HG03442 (cell line): ENCODE results near the gene CREBBP.

Experiments
- ATAC-seq: cut with Tn5 transposase; IDR thresholded peaks from one replicate; pipeline ENCODE4 v1.9.1; 2021; ENCODE audit warnings: mild to moderate bottlenecking, moderate library complexity; ENCODE audit not compliant: unreplicated experiment

Gene CREBBP

DNA sequence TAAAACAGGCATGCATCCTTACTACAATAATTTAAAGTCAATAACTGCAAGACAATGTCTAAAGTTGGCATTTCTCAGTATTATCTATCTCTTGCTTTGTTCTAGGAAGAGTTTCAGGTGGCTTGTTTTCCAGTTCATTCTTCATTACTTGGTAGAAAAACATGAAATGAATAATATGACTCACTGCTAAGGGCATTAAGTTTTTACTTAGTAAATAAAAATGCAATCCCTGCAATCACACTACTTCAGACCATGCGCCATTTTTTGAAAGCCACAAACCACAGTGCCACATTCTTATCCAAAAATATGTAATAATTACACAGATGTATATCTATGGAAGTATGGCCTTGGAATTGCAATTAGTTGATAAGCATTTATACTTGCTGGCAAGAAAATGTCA is 55.4 kb downstream of the CREBBP start:
- no peak for ATAC-seq

- no peak for ATAC-seq
Observed at GRCh38 chr16:3824121-3824795, 56.3 kb downstream of the CREBBP start.

DNA sequence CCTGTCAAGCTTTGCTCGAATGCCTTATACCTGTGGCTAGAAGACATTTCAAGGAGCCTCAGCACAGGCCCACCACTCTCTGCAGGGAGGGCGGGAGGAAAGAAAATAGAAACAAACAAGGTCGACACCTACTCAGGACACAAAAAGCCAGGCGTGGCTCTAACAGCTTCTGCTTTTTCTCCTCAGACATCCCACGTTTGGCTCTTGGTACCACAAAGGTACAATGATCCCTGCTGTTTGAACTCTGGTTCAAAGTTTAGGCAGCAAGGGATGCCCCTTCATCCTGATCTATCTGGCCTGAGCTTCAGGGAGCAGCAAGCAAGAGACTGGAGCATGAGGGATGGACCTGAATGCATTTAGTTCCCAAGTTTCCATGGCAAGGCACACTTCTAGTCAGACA is 57.1 kb downstream of the CREBBP start:
- no peak for ATAC-seq

DNA sequence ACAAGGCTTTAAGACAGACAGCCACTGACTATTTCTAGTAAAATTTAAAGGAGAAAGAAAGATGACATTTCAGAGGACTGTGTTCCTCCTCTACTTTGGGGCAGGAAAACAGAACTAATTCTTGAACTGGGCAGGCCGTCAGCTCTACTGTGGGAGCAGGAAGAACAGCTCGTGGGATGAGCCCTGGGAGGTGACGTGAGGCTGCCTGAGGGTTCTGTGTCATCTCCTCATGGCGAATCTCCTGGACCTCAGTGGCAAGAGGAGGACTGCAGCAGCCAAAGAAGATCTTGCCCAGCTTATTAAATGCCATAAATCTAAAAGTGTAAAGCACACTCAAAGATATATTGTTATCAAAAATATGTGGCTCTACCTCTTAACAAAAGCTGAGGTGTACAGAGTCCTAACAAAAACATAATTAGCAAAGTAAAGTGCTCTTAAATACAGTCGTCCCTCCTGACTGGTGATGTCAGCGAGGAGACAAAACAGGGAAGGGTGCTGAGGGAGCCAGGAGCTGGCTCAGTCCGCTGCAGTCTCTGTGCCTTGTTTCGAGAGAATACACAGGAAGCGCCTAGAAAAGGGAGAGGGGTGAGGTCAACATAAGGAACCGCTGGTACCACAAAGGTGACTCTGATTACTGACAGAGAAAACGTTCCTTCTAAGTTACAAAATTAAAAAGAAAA is 58.0 kb downstream of the CREBBP start:
- ATAC-seq = no peak

GRCh38 chr16:3821184-3821583 is 59.3 kb downstream of the CREBBP start:
- ATAC-seq = no peak

DNA sequence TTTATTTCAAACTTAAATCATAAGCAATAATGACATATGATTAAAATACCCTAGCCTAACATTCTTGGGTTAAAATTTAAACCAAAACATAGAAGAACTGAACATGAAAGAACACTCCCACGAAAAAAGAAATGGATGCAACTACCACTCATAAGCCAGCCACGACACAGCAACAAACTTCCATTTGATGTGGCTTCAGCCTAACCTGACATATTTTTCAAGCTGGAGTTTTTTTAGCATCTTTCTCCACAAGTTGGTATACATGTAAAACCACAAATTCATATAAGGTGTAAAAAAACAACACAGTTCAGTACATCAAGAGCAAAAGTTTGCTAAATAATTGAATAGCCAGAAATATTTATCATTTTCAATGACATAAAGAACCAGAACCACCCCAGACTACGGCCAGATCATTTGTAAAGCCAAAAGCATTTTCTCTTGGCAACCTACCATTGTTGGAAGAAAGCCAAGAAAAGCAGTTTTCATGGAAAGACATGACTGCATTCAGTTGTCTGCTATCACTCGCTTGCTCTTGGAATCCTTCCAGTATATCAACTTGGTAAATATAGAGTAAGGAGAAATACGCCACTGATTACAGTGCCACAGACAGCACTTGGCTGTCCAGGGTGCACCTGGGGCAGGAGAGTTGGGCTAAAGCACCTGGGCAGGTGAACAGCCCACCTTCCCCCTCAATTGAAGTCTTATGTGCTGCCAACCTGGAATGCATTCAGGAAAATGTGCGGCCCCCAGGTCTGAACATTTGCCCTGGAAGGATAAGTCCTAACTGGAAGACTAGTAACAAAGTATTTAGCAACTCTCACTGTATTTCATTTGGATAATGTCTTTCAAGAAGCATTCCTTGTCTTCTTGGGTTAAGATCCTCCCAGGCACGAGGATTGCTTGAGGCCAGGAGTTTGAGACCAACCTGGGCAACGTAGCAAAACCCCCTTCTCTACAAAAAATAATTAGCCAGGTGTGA is 60.5 kb downstream of the CREBBP start:
- ATAC-seq = no peak

DNA sequence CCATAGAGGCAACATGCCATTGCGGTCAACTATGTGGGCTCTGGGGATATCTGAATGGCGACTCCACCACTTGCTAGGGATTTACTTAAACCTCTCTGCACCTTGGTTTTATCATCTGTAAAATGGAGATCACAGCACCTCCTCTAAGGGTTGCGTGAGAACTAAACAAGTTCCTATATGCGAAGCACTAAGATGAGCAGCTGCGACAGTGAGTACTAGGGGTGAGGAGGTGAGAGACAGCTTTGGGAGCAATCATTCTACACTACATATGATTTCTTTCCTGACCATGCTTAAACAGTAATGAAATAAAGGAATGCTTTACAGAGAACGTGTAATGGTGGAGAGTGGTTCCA is 61.4 kb downstream of the CREBBP start:
- ATAC-seq = no peak

GRCh38 chr16:3816326-3816725 is 64.2 kb downstream of the CREBBP start:
- no peak for ATAC-seq

DNA sequence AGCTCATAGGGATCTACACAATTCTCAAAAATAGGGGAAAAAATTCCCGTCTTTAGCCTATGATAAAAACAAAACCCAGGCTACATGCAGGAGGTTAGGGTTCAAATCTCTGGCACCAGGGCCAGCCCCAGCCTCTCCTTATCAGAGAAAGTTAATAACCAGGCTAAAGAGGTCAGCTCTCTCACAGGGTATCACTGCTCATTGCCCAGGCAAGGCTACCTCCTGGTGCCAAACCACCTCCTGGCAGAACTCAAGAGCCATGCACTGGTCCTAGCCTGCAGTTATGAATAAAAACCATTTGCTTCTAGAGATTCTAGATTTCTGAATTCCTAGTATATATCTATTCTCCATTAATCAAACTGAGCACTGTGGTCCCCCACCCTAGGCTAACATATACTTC is 65.8 kb downstream of the CREBBP start:
- ATAC-seq = no peak

DNA sequence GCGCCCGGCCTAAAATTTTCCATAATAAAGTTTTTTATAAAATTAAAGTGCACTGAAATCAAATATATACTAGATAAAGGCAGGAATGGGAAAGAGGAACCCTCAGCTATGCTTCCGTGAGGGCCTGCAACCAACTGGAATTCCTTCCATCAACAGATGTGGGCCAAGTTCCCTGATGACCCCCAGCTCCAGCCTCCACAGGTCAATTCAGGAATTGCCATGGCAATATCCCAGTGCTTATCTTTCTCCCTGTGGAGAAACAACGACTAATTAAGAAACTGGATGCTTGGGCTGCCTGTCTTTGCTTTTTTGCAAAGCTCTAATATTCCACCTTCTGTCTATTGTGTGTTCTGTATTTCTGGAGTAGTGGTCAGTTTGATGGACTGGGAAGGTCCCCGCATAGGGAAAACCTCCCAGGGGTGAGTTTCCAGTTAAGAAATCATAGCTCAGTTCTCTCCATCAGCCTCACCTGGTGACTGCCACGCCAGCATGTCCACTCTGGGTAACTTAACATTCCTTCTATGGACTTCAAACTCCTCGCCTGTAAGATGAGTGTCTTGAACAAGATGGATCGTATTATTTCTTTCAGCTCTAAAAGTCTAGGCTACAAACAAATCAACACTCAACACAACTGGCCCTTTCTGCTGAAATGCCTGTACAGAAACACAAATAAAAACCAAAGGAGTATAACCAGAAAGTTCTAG is 67.9 kb downstream of the CREBBP start:
- ATAC-seq = no peak

- ATAC-seq = no peak
Observed at GRCh38 chr16:3810818-3811217, 69.7 kb downstream of the CREBBP start.

- ATAC-seq = peak; percentile 59
Observed at GRCh38 chr16:3810198-3810664, 70.3 kb downstream of the CREBBP start.

DNA sequence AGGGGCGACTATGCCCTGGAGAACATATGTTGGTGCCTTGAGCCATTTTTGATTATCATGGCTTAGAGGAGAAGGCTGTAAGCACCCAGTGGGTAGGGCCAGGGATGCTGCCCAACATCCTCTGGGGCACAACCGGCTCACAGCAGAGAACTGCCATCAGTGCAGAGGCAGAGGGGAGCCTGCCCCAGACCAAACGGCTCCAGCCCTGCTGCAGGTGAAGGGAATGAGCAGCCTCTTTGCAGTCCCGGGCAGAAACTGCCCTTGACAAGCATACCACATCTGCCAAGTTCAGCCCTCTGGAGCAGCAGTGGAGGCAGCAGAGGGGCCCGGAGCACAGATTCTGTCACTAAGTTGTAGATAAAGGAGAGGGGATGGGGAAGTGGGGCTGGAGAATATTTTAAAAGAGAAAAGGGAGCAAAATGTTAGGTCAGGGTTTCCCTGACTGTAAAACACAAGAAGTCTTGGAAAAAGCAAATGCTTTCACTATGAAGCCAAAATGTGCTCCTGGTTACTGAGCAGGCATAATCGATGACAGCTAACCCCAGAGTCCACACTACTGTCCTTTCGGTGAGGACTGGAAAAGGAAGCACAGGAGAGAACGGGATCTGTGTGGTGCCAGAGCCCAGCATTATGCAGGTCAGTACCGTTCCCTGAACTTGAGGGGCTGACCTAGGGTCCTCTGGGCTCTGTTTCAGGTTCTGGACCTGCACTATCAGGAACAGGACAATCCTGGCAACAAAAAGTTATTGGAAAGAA is 72.0 kb downstream of the CREBBP start:
- ATAC-seq = no peak

GRCh38 chr16:3807425-3808123 is 72.9 kb downstream of the CREBBP start:
- no peak for ATAC-seq

DNA sequence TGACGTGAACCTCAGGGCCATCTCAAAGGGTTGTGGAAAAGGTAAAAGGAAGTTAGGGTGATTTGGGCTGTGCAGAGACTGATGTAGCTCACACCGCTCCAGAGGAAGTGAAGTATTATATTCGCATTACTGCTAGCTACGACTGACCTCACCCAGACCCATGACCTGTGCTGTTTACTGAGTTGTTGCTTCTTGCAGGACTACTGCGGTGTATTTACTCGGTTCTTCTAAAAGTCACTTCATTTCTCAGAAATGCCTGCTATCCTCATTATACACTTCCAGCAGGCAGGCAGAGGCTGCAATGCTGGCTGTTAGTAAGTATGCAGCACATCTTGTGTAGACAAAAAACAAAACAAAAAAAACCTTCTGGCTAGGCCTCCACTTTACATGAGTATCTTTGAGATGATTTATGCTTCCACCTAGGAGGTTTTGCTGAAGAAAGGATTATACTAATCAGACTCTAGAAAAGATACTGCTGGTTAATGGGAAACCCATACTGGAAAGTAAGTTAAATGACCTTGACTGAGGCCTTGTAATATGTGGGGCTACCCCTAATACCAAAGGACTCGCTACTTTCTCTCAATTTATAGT is 76.0 kb downstream of the CREBBP start:
- no peak for ATAC-seq

DNA sequence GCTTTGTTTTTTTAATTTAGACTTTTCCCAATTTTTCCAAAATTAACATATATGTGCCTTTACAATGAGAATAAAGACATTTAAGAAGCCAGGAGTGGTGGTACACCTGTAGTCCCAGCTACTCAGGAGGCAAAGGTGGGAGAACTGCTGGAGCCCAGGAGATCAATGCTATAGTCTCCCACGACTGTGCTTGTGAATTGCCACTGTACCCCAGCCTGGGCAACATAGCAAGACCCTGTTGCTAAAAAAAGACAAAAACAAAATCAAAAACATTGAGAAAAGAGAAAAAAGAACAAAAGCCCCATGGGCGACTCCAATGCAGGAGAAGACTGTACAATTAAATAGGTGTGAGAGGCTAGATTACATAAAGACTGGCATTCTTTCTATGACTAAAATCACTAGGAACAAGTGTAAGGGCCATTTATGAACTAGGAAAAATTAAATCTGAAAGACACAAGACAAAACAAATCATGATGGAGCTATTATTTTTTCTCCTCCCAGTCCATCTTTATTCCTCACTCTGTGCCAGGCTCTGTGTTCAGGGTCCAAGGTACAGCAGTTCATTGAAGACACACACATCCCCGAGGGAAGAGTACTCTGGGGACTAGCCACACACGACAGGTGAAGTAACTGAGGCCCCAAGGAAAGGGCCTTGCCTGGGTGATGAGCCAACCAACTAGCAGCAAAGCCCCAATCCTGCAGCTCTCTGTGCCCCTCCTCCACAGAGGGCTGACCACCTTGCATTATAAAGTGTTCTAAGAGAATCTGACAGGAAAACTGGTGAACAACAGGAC is 79.8 kb downstream of the CREBBP start:
- ATAC-seq = no peak

DNA sequence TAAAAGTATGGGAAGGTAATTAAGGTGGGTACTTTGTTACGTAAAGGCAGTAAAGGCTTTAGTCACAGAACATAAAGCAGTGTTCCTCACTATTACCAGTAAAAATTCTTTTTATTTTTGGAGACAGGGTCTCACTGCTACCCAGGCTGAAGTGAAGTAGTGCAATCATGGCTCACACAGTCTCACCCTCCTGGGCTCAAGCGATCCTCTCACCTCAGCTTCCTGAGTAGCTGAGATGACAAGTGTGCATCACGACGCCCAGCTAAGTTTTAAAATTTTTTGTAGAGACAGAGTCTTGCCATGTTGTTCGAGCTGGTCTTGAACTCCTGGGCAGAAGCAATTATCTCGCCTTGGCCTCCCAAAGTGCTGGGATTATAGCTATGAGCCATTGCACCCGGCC is 80.5 kb downstream of the CREBBP start:
- ATAC-seq = no peak

DNA sequence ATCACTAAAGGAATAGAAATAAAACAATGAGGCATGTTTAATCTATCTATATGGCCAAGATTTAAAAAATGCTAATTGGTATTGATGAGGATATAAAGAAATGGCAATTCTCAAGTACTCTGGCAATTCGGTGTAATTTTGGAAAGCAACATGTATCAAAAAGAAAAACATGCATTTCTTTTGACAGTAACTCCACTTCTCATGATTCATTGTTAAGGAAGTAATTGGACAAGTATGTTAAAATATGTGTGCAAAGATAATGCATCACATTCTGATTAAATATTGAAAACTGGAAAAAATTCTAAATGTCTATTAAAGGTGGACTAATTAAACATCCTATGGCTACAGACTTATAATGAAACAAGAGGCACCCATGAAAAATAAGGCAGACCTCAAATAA is 81.2 kb downstream of the CREBBP start:
- ATAC-seq = no peak
